PC-3 (cell line): ENCODE results near the gene SMPD1. TPM values are rescaled to one million over a fixed set of nuclear protein-coding genes. Genes with fewer than 3 reads are reported as not detected.

ENCODE experiments used
- ATAC-seq: fragments of 200-7000 bp; cut with Tn5 transposase; 2 replicates; pipeline ENCODE4 v1.9.1; 2020; ENCODE audit warnings: mild to moderate bottlenecking, moderate library complexity
- BruUV-seq: library from RNA; stranded (reverse); fragments of 400-500 nt; replicated peaks from 2 replicates; lab custom pipeline; 2021; lab: Mats Ljungman, UMichigan
- CTCF ChIA-PET: fragments of 300-600 bp; sonication (Branson Sonifier 250); formaldehyde crosslinking; loops from one replicate; lab custom pipeline; 2022; ENCODE audit warnings: antibody characterized with exemption; lab: Charles Lee
- POLR2A ChIA-PET: fragments of 300-600 bp; sonication (Branson Sonifier 250); formaldehyde crosslinking; loops from one replicate; lab custom pipeline; 2022; ENCODE audit warnings: antibody characterized with exemption; ENCODE audit not compliant: unreplicated experiment; lab: Charles Lee
- DNase-seq: peaks from one replicate; pipeline ENCODE4 v3.0.0-alpha.2; 2015
- H2AFZ ChIP-seq: fragments of 300-600 bp; sonication (generic); 2 replicates; pipeline ENCODE4 v1.6.0; 2016; ENCODE audit warnings: antibody characterized with exemption, low read length
- H3F3A ChIP-seq: fragments of 300-600 bp; sonication (generic); one replicate; pipeline ENCODE4 v1.6.0; 2017; ENCODE audit warnings: antibody characterized with exemption, low read length, control low read depth, mild to moderate bottlenecking; ENCODE audit not compliant: unreplicated experiment
- H3K27ac ChIP-seq: fragments of 300-600 bp; sonication (generic); 2 replicates; pipeline ENCODE4 v1.5.1; 2016; ENCODE audit warnings: mild to moderate bottlenecking, low read length
- H3K27me3 ChIP-seq: fragments of 300-600 bp; sonication (generic); 2 replicates; pipeline ENCODE4 v1.6.1; 2016; ENCODE audit warnings: low read length, mixed read lengths
- H3K36me3 ChIP-seq: fragments of 300-600 bp; sonication (generic); 2 replicates; pipeline ENCODE4 v1.6.1; 2016; ENCODE audit warnings: low read depth, mixed run types, low read length, mixed read lengths
- H3K4me1 ChIP-seq: fragments of 300-600 bp; sonication (generic); 2 replicates; pipeline ENCODE4 v1.5.1; 2016; ENCODE audit warnings: low read length; ENCODE audit not compliant: insufficient read depth
- H3K4me2 ChIP-seq: fragments of 300-600 bp; sonication (generic); 2 replicates; pipeline ENCODE4 v1.6.0; 2016; ENCODE audit warnings: low read length
- H3K4me3 ChIP-seq: fragments of 300-600 bp; sonication (generic); 2 replicates; pipeline ENCODE4 v1.5.1; 2016; ENCODE audit warnings: mild to moderate bottlenecking, low read length, mixed read lengths
- H3K79me2 ChIP-seq: fragments of 300-600 bp; sonication (generic); 2 replicates; pipeline ENCODE4 v1.6.1; 2017; ENCODE audit warnings: low read length, mixed read lengths
- H3K9ac ChIP-seq: fragments of 300-600 bp; sonication (generic); 2 replicates; pipeline ENCODE4 v1.6.0; 2016; ENCODE audit warnings: mild to moderate bottlenecking, low read length
- H3K9me2 ChIP-seq: fragments of 300-600 bp; sonication (generic); replicated peaks from 2 replicates; pipeline ENCODE4 v1.6.1; 2016; ENCODE audit warnings: mixed run types, low read length, mixed read lengths
- H3K9me3 ChIP-seq: fragments of 300-600 bp; sonication (generic); 2 replicates; pipeline ENCODE4 v1.6.1; 2016; ENCODE audit warnings: low read length, mixed read lengths
- H4K20me1 ChIP-seq: fragments of 300-600 bp; sonication (generic); 2 replicates; pipeline ENCODE4 v1.6.1; 2016; ENCODE audit warnings: low read length, mixed read lengths
- CTCF ChIP-seq: fragments of 300-600 bp; sonication (generic); conservative IDR thresholded peaks from 2 replicates; pipeline ENCODE4 v1.5.1; 2017; ENCODE audit warnings: antibody characterized with exemption, low read depth, mild to moderate bottlenecking, low read length
- EZH2 ChIP-seq: fragments of 300-600 bp; sonication (generic); IDR thresholded peaks from one replicate; pipeline ENCODE4 v1.6.1; 2017; ENCODE audit warnings: antibody characterized with exemption, mild to moderate bottlenecking, low read length; ENCODE audit not compliant: unreplicated experiment
- EZH2phosphoT487 ChIP-seq: fragments of 300-600 bp; sonication (generic); IDR thresholded peaks from 2 replicates; pipeline ENCODE4 v1.6.1; 2018; ENCODE audit warnings: mild to moderate bottlenecking, antibody characterized with exemption, low read length, borderline replicate concordance
- intact Hi-C: fragments of 100-400 bp; cut with micrococcal nuclease; formaldehyde crosslinking; loops from 2 replicates; pipeline ENCODE4 v1.9.0; 2023
- total RNA-seq: library from RNA; depleted of rRNA; stranded (reverse); fragments of >200 nt; gene quantifications from 2 replicates; pipeline ENCODE4 v1.2.3, GENCODE V29; 2014

The SMPD1 gene
- total RNA-seq, 1 experiment from 2014 or later: 12.1 TPM

- intact Hi-C loops: loop anchor here (10.0 kb wide), 1 partner anchor 233 kb away; the partner anchor contains the start of genes ILK and RRP8
- CTCF ChIA-PET: interaction anchor here (0.6 kb wide), 1 partner anchor 268 kb away, joined by 3 read pairs; no protein-coding TSS in a partner anchor
- no peaks in the 10 kb centered on the region for H4K20me1 ChIP-seq
- H3K9me2 ChIP-seq: no peaks in the 10 kb centered on the region
- H3K36me3 ChIP-seq: no peaks in the 10 kb centered on the region
- ATAC-seq (no peak), DNase-seq (no peak)
- POLR2A ChIA-PET: no interaction called here
- no peak overlapping the region for H2AFZ ChIP-seq
- H3K9ac ChIP-seq: no peak overlapping the region
- H3K9me3 ChIP-seq: no peaks in the 10 kb centered on the region
- no peak overlapping the region for H3K4me2 ChIP-seq
- H3K79me2 ChIP-seq: no peaks in the 10 kb centered on the region
- H3K27me3 ChIP-seq: no peaks in the 10 kb centered on the region
- H3K4me3 ChIP-seq: no peak overlapping the region
- no peaks in the 10 kb centered on the region for H3K4me1 ChIP-seq
- no peak overlapping the region for H3K27ac ChIP-seq
- H3F3A ChIP-seq: no peaks in the 10 kb centered on the region
- no peak for TF ChIP-seq CTCF
- no peak for TF ChIP-seq EZH2
- no peak for TF ChIP-seq EZH2phosphoT487
- no TSS peak for BruUV-seq
Measured at GRCh38 chr11:6371825-6372224, 18.4 kb upstream of the SMPD1 start.

GRCh38 chr11:6377902-6378639, 12.2 kb upstream of the SMPD1 start:
- ATAC-seq: peak; percentile 53; the same call in 1 of the 2 replicates
- POLR2A ChIA-PET: interaction anchor here (0.6 kb wide), 1 partner anchor 103 kb away, joined by 3 read pairs; the partner anchor contains the start of genes ARFIP2 and TIMM10B
- BruUV-seq: no TSS peak

More at GRCh38 chr11:6377902-6378639, 12.2 kb upstream of the SMPD1 start:
- H3K36me3 ChIP-seq: no peaks in the 10 kb centered on the region
- H3K4me1 ChIP-seq: no peaks in the 10 kb centered on the region
- no peak overlapping the region for H3K27ac ChIP-seq
- no peaks in the 10 kb centered on the region for H3K79me2 ChIP-seq
- no peaks in the 10 kb centered on the region for H3K9me3 ChIP-seq
- H3K9ac ChIP-seq: no peak overlapping the region
- no peak overlapping the region for H3K4me2 ChIP-seq
- intact Hi-C loops: loop anchor here (2.0 to 10.0 kb wide), 2 partner anchors 227 to 329 kb away; partner anchors contain the start of genes ILK and RRP8
- H3K9me2 ChIP-seq: no peaks in the 10 kb centered on the region
- H3K27me3 ChIP-seq: no peaks in the 10 kb centered on the region
- no peak for TF ChIP-seq EZH2
- no peak for TF ChIP-seq EZH2phosphoT487
- no peak for TF ChIP-seq CTCF
- CTCF ChIA-PET: interaction anchor here (1.3 to 3.3 kb wide), 3 partner anchors 61 to 103 kb away, joined by 5 to 92 read pairs (median 8); partner anchors contain the start of genes ARFIP2 and TIMM10B
- H3F3A ChIP-seq: no peaks in the 10 kb centered on the region
- H3K4me3 ChIP-seq: no peak overlapping the region
- H4K20me1 ChIP-seq: no peaks in the 10 kb centered on the region
- DNase-seq: no peak
- no peak overlapping the region for H2AFZ ChIP-seq
